Measurements from ENCODE around the gene AADAC.

Gene AADAC

DNA sequence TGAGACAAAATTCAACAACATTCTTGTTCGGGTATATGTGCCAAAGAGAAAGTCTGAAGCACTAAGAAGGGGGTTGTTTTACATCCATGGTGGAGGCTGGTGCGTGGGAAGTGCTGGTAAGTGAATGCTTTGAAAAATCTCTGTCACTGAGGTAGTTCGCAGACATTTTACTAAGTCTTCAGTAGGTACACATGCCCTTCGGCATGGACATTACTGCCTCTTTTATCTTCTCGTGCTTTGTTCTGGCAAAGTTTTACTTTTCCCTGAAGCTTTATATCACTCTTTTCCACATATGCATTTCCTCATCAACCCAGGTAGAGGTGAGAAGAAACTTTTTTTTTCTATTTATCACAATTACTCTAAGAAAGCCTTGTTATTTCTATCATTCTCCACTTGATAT is 3.6 kb downstream of the AADAC start:
- H3K4me1 ChIP-seq (ENCODE audit: control insufficient read depth, insufficient read depth, low read length, poor library complexity, severe bottlenecking), result no peaks in the 10 kb centered on the region
- no peak for DNase-seq
- H3K27ac ChIP-seq (ENCODE audit: insufficient read depth, low read length, poor library complexity, severe bottlenecking), result no peak overlapping the region
- no peaks in the 10 kb centered on the region for H3K27me3 ChIP-seq (replicated peaks; ENCODE audit: control insufficient read depth, insufficient read depth, low read length, poor library complexity, severe bottlenecking)
- no peaks in the 10 kb centered on the region for H3K9me3 ChIP-seq (ENCODE audit: control insufficient read depth, low read length)
- no peaks in the 10 kb centered on the region for H3K36me3 ChIP-seq (ENCODE audit: control insufficient read depth, insufficient read depth, low read length)
- H3K4me3 ChIP-seq (ENCODE audit: insufficient read depth, low read depth, low read length, poor library complexity, severe bottlenecking), result no peak overlapping the region

DNA sequence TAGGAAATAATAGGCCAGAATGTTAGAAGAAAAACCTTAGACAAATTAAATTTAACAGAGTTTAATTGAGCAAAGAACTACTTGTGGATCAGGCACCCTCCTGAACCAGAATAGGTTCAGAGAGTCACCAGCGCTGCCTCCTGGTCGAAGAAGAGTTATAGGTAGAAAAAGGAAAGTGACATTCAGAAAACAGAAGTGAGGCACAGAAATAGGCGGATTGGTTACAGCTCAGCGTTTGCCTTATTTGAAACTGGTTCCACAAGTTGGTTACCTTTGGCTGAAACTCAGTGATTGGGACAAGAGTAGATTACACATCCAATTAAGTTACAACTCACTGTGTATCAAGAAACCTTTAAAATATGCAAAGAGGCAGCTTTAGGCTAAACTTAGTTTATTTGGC is 4.4 kb downstream of the AADAC start:
- Histone ChIP-seq H3K36me3 (ENCODE audit: control insufficient read depth, insufficient read depth, low read length) (no peaks in the 10 kb centered on the region), H3K9me3 (ENCODE audit: control insufficient read depth, low read length) (no peaks in the 10 kb centered on the region), H3K4me1 (ENCODE audit: control insufficient read depth, insufficient read depth, low read length, poor library complexity, severe bottlenecking) (no peaks in the 10 kb centered on the region), H3K27ac (ENCODE audit: insufficient read depth, low read length, poor library complexity, severe bottlenecking) (no peak overlapping the region), H3K27me3 (replicated peaks; ENCODE audit: control insufficient read depth, insufficient read depth, low read length, poor library complexity, severe bottlenecking) (no peaks in the 10 kb centered on the region), H3K4me3 (ENCODE audit: insufficient read depth, low read depth, low read length, poor library complexity, severe bottlenecking) (no peak overlapping the region)
- no peak for DNase-seq

DNA sequence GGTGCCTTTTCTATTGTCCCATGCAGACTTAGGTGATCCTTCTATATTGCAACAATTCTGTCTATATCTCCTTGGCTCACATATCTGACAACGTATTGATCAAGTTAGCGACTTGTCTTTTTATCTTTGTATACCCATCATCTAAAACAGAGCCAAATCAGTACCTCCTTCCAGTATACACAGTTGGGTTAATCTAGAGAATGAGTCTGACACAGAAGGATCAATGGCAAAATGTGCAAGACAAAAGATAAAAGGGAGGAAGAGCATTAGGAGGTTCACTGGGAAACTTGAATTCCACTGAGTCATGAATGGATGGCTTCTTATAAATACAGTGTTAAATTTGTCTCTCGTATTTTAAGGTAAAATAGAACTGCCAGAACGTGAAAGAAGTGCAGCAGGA is 6.0 kb downstream of the AADAC start:
- Histone ChIP-seq H3K27ac (ENCODE audit: insufficient read depth, low read length, poor library complexity, severe bottlenecking) (no peak overlapping the region), H3K4me1 (ENCODE audit: control insufficient read depth, insufficient read depth, low read length, poor library complexity, severe bottlenecking) (no peaks in the 10 kb centered on the region)
- no peak for DNase-seq

DNA sequence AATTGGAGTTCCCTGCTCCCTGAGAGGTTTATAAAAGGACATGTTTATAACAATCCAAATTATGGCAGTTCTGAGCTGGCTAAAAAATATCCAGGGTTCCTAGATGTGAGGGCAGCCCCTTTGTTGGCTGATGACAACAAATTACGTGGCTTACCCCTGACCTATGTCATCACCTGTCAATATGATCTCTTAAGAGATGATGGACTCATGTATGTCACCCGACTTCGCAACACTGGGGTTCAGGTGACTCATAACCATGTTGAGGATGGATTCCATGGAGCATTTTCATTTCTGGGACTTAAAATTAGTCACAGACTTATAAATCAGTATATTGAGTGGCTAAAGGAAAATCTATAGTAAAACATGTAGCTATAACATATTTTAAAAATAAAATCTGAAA is 13.9 kb downstream of the AADAC start:
- DNase-seq, result no peak
- Histone ChIP-seq H3K4me3 (ENCODE audit: insufficient read depth, low read depth, low read length, poor library complexity, severe bottlenecking) (no peak overlapping the region), H3K27me3 (replicated peaks; ENCODE audit: control insufficient read depth, insufficient read depth, low read length, poor library complexity, severe bottlenecking) (no peaks in the 10 kb centered on the region), H3K27ac (ENCODE audit: insufficient read depth, low read length, poor library complexity, severe bottlenecking) (no peak overlapping the region), H3K36me3 (ENCODE audit: control insufficient read depth, insufficient read depth, low read length) (no peaks in the 10 kb centered on the region), H3K9me3 (ENCODE audit: control insufficient read depth, low read length) (no peaks in the 10 kb centered on the region), H3K4me1 (ENCODE audit: control insufficient read depth, insufficient read depth, low read length, poor library complexity, severe bottlenecking) (no peaks in the 10 kb centered on the region)

More for the DNA sequence above, 6.0 kb downstream of the AADAC start:
- Histone ChIP-seq H3K4me3 (ENCODE audit: insufficient read depth, low read depth, low read length, poor library complexity, severe bottlenecking) (no peak overlapping the region), H3K36me3 (ENCODE audit: control insufficient read depth, insufficient read depth, low read length) (no peaks in the 10 kb centered on the region), H3K27me3 (replicated peaks; ENCODE audit: control insufficient read depth, insufficient read depth, low read length, poor library complexity, severe bottlenecking) (no peaks in the 10 kb centered on the region), H3K9me3 (ENCODE audit: control insufficient read depth, low read length) (no peaks in the 10 kb centered on the region)

DNA sequence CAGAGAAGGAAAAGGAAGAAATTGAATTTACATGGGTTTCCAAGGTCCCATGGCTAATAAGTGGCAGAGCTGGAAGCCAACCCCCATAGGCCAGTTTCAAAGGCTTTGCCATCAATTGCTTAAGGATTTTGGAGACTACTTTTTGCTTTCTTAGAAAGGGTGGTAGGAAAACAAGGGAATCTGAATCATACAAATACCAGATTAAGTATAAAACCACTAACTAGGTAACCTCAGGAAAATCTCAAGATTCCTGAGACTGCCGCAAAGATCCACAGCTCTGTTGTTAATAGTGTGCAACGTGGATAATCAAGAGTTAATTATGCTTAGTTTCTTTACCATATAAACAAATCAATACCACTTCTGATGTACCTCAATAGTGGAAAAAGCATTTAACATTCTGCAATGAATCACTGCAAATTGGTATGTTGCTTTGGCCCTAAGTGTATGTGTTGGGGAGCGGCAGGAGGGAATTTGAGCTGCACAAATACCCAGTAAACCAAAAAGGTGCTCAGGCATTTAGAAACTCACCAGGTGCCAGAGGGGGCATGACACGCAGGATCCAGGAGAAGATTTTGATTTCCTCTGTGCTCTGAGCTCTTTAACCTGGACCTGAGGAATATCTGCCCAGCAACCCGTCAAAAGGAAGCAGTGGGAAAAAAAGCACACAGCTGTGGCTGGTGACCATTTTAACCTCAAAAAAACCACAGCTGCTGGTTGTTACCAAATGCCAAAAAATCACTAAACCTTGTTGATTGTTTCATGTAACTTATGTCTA is 22.0 kb downstream of the AADAC start:
- DNase-seq, result no peak
- no peak overlapping the region for H3K27ac ChIP-seq (ENCODE audit: insufficient read depth, low read length, poor library complexity, severe bottlenecking)
- H3K4me1 ChIP-seq (ENCODE audit: control insufficient read depth, insufficient read depth, low read length, poor library complexity, severe bottlenecking), result no peaks in the 10 kb centered on the region
- no peaks in the 10 kb centered on the region for H3K27me3 ChIP-seq (replicated peaks; ENCODE audit: control insufficient read depth, insufficient read depth, low read length, poor library complexity, severe bottlenecking)
- no peaks in the 10 kb centered on the region for H3K36me3 ChIP-seq (ENCODE audit: control insufficient read depth, insufficient read depth, low read length)
- no peaks in the 10 kb centered on the region for H3K9me3 ChIP-seq (ENCODE audit: control insufficient read depth, low read length)
- H3K4me3 ChIP-seq (ENCODE audit: insufficient read depth, low read depth, low read length, poor library complexity, severe bottlenecking), result no peak overlapping the region

DNA sequence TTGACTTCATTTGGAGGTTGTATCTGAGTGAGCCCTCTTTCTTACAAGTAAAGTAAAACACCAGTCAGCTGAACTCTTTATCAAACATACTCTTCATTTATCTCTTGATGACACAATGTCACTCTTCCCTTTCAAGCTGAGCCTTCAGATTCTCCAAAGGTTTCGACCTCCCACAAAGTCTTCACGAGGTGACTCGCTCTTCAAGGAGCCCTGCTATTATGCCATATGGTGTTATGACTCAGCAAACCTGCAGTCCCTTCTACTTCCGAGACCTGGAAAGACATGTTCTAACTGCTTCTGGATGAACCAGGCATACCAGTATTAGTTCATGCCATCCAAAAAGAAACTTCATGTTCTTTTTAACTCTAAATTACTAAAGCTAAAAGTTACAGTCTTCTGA is 23.1 kb downstream of the AADAC start:
- DNase-seq, result no peak
- Histone ChIP-seq H3K36me3 (ENCODE audit: control insufficient read depth, insufficient read depth, low read length) (no peaks in the 10 kb centered on the region), H3K27ac (ENCODE audit: insufficient read depth, low read length, poor library complexity, severe bottlenecking) (no peak overlapping the region), H3K4me3 (ENCODE audit: insufficient read depth, low read depth, low read length, poor library complexity, severe bottlenecking) (no peak overlapping the region), H3K27me3 (replicated peaks; ENCODE audit: control insufficient read depth, insufficient read depth, low read length, poor library complexity, severe bottlenecking) (no peaks in the 10 kb centered on the region), H3K4me1 (ENCODE audit: control insufficient read depth, insufficient read depth, low read length, poor library complexity, severe bottlenecking) (no peaks in the 10 kb centered on the region), H3K9me3 (ENCODE audit: control insufficient read depth, low read length) (no peaks in the 10 kb centered on the region)

GRCh38 chr3:151838574-151839312 is 24.8 kb downstream of the AADAC start:
- no peaks in the 10 kb centered on the region for H3K4me1 ChIP-seq (ENCODE audit: control insufficient read depth, insufficient read depth, low read length, poor library complexity, severe bottlenecking)
- no peak overlapping the region for H3K4me3 ChIP-seq (ENCODE audit: insufficient read depth, low read depth, low read length, poor library complexity, severe bottlenecking)
- H3K27ac ChIP-seq (ENCODE audit: insufficient read depth, low read length, poor library complexity, severe bottlenecking), result no peak overlapping the region
- H3K36me3 ChIP-seq (ENCODE audit: control insufficient read depth, insufficient read depth, low read length), result no peaks in the 10 kb centered on the region
- DNase-seq, result no peak
- no peaks in the 10 kb centered on the region for H3K27me3 ChIP-seq (replicated peaks; ENCODE audit: control insufficient read depth, insufficient read depth, low read length, poor library complexity, severe bottlenecking)
- no peaks in the 10 kb centered on the region for H3K9me3 ChIP-seq (ENCODE audit: control insufficient read depth, low read length)

GRCh38 chr3:151839313-151839631 is 25.4 kb downstream of the AADAC start:
- Histone ChIP-seq H3K9me3 (ENCODE audit: control insufficient read depth, low read length) (no peaks in the 10 kb centered on the region), H3K27ac (ENCODE audit: insufficient read depth, low read length, poor library complexity, severe bottlenecking) (no peak overlapping the region), H3K36me3 (ENCODE audit: control insufficient read depth, insufficient read depth, low read length) (no peaks in the 10 kb centered on the region), H3K4me3 (ENCODE audit: insufficient read depth, low read depth, low read length, poor library complexity, severe bottlenecking) (no peak overlapping the region), H3K27me3 (replicated peaks; ENCODE audit: control insufficient read depth, insufficient read depth, low read length, poor library complexity, severe bottlenecking) (no peaks in the 10 kb centered on the region), H3K4me1 (ENCODE audit: control insufficient read depth, insufficient read depth, low read length, poor library complexity, severe bottlenecking) (no peaks in the 10 kb centered on the region)
- no peak for DNase-seq

- no peak for DNase-seq
- H3K4me3 ChIP-seq (ENCODE audit: insufficient read depth, low read depth, low read length, poor library complexity, severe bottlenecking), result no peak overlapping the region
- no peaks in the 10 kb centered on the region for H3K36me3 ChIP-seq (ENCODE audit: control insufficient read depth, insufficient read depth, low read length)
- no peak overlapping the region for H3K27ac ChIP-seq (ENCODE audit: insufficient read depth, low read length, poor library complexity, severe bottlenecking)
- no peaks in the 10 kb centered on the region for H3K9me3 ChIP-seq (ENCODE audit: control insufficient read depth, low read length)
- no peaks in the 10 kb centered on the region for H3K27me3 ChIP-seq (replicated peaks; ENCODE audit: control insufficient read depth, insufficient read depth, low read length, poor library complexity, severe bottlenecking)
- no peaks in the 10 kb centered on the region for H3K4me1 ChIP-seq (ENCODE audit: control insufficient read depth, insufficient read depth, low read length, poor library complexity, severe bottlenecking)
These were observed 27.9 kb downstream of the AADAC start for GRCh38 chr3:151841801-151842200.

DNA sequence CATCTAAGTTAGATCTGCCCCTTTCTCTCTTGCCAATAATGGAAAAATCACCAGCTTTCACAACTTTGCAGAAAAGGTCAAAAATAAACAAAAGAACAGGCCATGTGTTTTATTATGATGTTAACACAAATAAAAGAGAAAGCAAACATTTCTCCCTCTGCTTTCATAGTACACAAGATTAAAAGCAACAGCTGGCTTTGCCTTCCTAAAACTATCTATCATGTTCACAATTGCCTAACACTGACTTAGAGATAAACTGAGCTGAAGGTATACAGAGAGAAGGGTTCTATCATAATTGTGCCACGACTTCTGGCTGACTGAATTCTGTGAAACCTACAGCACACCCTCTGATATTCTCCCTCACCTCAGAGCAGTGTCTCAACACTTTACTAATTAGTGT is 29.4 kb downstream of the AADAC start:
- H3K27me3 ChIP-seq (replicated peaks; ENCODE audit: control insufficient read depth, insufficient read depth, low read length, poor library complexity, severe bottlenecking), result no peaks in the 10 kb centered on the region
- H3K9me3 ChIP-seq (ENCODE audit: control insufficient read depth, low read length), result no peaks in the 10 kb centered on the region
- no peak overlapping the region for H3K4me3 ChIP-seq (ENCODE audit: insufficient read depth, low read depth, low read length, poor library complexity, severe bottlenecking)
- no peak overlapping the region for H3K27ac ChIP-seq (ENCODE audit: insufficient read depth, low read length, poor library complexity, severe bottlenecking)
- H3K4me1 ChIP-seq (ENCODE audit: control insufficient read depth, insufficient read depth, low read length, poor library complexity, severe bottlenecking), result no peaks in the 10 kb centered on the region
- H3K36me3 ChIP-seq (ENCODE audit: control insufficient read depth, insufficient read depth, low read length), result no peaks in the 10 kb centered on the region
- DNase-seq, result no peak
